ENCODE results near the gene IMPA2. TPM values are rescaled to one million over a fixed set of nuclear protein-coding genes. Genes with fewer than 3 reads are reported as not detected.

The IMPA2 gene
- total RNA-seq, 1 experiment from 2014 or later, result 55.8 TPM

- DNase-seq (ENCODE audit: low spot score), result no peak
- in situ Hi-C loops (cut with HindIII; ENCODE audit: low sequenced_read_pairs), result no loop called here
Observed at GRCh38 chr18:12001421-12001820, 20.1 kb downstream of the IMPA2 start.

- in situ Hi-C loops (cut with HindIII; ENCODE audit: low sequenced_read_pairs), result no loop called here
- DNase-seq (ENCODE audit: low spot score), result no peak
Observed at GRCh38 chr18:12003894-12004293, 22.6 kb downstream of the IMPA2 start.

GRCh38 chr18:12005538-12006487 lies 24.5 kb downstream of the IMPA2 start:
- in situ Hi-C loops (cut with HindIII; ENCODE audit: low sequenced_read_pairs), result no loop called here

GRCh38 chr18:12006488-12006840 lies 25.2 kb downstream of the IMPA2 start:
- in situ Hi-C loops (cut with HindIII; ENCODE audit: low sequenced_read_pairs), result no loop called here
- DNase-seq (ENCODE audit: low spot score), result no peak

More at GRCh38 chr18:12005538-12006487, 24.5 kb downstream of the IMPA2 start:
- no peak for DNase-seq (ENCODE audit: low spot score)

GRCh38 chr18:12007063-12007462 lies 25.8 kb downstream of the IMPA2 start:
- in situ Hi-C loops (cut with HindIII; ENCODE audit: low sequenced_read_pairs), result no loop called here
- no peak for DNase-seq (ENCODE audit: low spot score)

- DNase-seq (ENCODE audit: low spot score), result no peak
- in situ Hi-C loops (cut with HindIII; ENCODE audit: low sequenced_read_pairs), result no loop called here
Observed at GRCh38 chr18:12008181-12008767, 27.0 kb downstream of the IMPA2 start.

GRCh38 chr18:12008842-12009580 lies 27.7 kb downstream of the IMPA2 start:
- in situ Hi-C loops (cut with HindIII; ENCODE audit: low sequenced_read_pairs), result no loop called here
- no peak for DNase-seq (ENCODE audit: low spot score)

GRCh38 chr18:12009581-12010140 lies 28.4 kb downstream of the IMPA2 start:
- in situ Hi-C loops (cut with HindIII; ENCODE audit: low sequenced_read_pairs), result no loop called here

GRCh38 chr18:12010187-12010802 lies 29.0 kb downstream of the IMPA2 start:
- DNase-seq (ENCODE audit: low spot score), result no peak
- in situ Hi-C loops (cut with HindIII; ENCODE audit: low sequenced_read_pairs), result no loop called here

More at GRCh38 chr18:12009581-12010140, 28.4 kb downstream of the IMPA2 start:
- no peak for DNase-seq (ENCODE audit: low spot score)

GRCh38 chr18:12011199-12011956 lies 30.1 kb downstream of the IMPA2 start:
- no peak for DNase-seq (ENCODE audit: low spot score)
- in situ Hi-C loops (cut with HindIII; ENCODE audit: low sequenced_read_pairs), result no loop called here

GRCh38 chr18:12011957-12012549 lies 30.7 kb downstream of the IMPA2 start:
- in situ Hi-C loops (cut with HindIII; ENCODE audit: low sequenced_read_pairs), result no loop called here
- DNase-seq (ENCODE audit: low spot score), result no peak

GRCh38 chr18:12012697-12013096 lies 31.4 kb downstream of the IMPA2 start:
- in situ Hi-C loops (cut with HindIII; ENCODE audit: low sequenced_read_pairs), result no loop called here
- DNase-seq (ENCODE audit: low spot score), result no peak

- in situ Hi-C loops (cut with HindIII; ENCODE audit: low sequenced_read_pairs), result no loop called here
- no peak for DNase-seq (ENCODE audit: low spot score)
Observed at GRCh38 chr18:12013186-12013916, 32.0 kb downstream of the IMPA2 start.

- DNase-seq (ENCODE audit: low spot score), result no peak
- in situ Hi-C loops (cut with HindIII; ENCODE audit: low sequenced_read_pairs), result no loop called here
Observed at GRCh38 chr18:12014086-12014485, 32.8 kb downstream of the IMPA2 start.

GRCh38 chr18:12014521-12015415 lies 33.5 kb downstream of the IMPA2 start:
- DNase-seq (ENCODE audit: low spot score), result peak; percentile 32
- in situ Hi-C loops (cut with HindIII; ENCODE audit: low sequenced_read_pairs), result no loop called here

GRCh38 chr18:12015416-12016062 lies 34.2 kb downstream of the IMPA2 start:
- DNase-seq (ENCODE audit: low spot score), result peak; percentile 12
- in situ Hi-C loops (cut with HindIII; ENCODE audit: low sequenced_read_pairs), result no loop called here

Measured in G401 (cell line).